ENCODE measurements around the gene ZNF664. TPM values are rescaled to one million over a fixed set of nuclear protein-coding genes. Genes with fewer than 3 reads are reported as not detected.

ZNF664 gene
- total and polyA plus RNA-seq, 2 of the 8 experiments (the other 6 are each of a cell fraction or from before 2014, with no cell fraction given): 22.8 to 51.4 TPM

GRCh38 chr12:123963821-123964220 is 9.2 kb upstream of the ZNF664 start:
- H3K9me3 ChIP-seq (ENCODE audit: insufficient read depth in 2 of 2, low read depth in 1 of 2, low read length in 1 of 2): no peaks in the 10 kb centered on the region
- no peak overlapping the region for H4K8ac ChIP-seq (ENCODE audit: extremely low read depth, insufficient read depth, low read length)
- DNase-seq (ENCODE audit: low read depth in 1 of 2, low spot score in 2 of 2) (no peak), FAIRE-seq (no peak)
- no peak overlapping the region for H3K14ac ChIP-seq (ENCODE audit: insufficient read length)
- TF ChIP-seq CBX5 (IDR thresholded peaks at IDR 0.05; ENCODE audit: low read depth, low read length) (no peak), ATF3 (IDR thresholded peaks at IDR 0.05; ENCODE audit: insufficient read depth, low read depth, low read length) (no peak), MAFK (IDR thresholded peaks at IDR 0.05; ENCODE audit: low read depth, low read length) (no peak), POLR2A (IDR thresholded peaks at IDR 0.05; ENCODE audit: control extremely low read depth in 1 of 2, low read depth in 2 of 2, low read length in 2 of 2) (no peak), SIX5 (IDR thresholded peaks at IDR 0.05; ENCODE audit: low read depth, low read length) (no peak), BCL11A (IDR thresholded peaks at IDR 0.05; ENCODE audit: low read depth in 2 of 2, low read length in 2 of 2) (no peak), SIN3A (conservative IDR thresholded peaks at IDR 0.05 in 1 of 2, IDR thresholded peaks at IDR 0.05 in 1 of 2; ENCODE audit: low read depth in 1 of 2, low read length in 2 of 2) (no peak), EP300 (IDR thresholded peaks at IDR 0.05; ENCODE audit: borderline replicate concordance in 1 of 2, low read depth in 2 of 2, low read length in 2 of 2) (no peak), TCF12 (IDR thresholded peaks at IDR 0.05; ENCODE audit: low read depth, low read length) (no peak), PHF8 (conservative IDR thresholded peaks at IDR 0.05; ENCODE audit: low read depth, low read length) (no peak), SP2 (IDR thresholded peaks at IDR 0.05; ENCODE audit: low read length) (no peak), EZH2 (IDR thresholded peaks at IDR 0.05; ENCODE audit: low read depth, low read length, severe bottlenecking) (no peak), EGR1 (IDR thresholded peaks at IDR 0.05; ENCODE audit: borderline replicate concordance, low read depth, low read length) (no peak)
- no peak overlapping the region for H3K27ac ChIP-seq (ENCODE audit: low read depth, low read length)
- no peak overlapping the region for H2AK5ac ChIP-seq (ENCODE audit: low read depth, low read length)
- no peak overlapping the region for H4K91ac ChIP-seq (replicated peaks; ENCODE audit: insufficient read length, low read length)
- H3K23ac ChIP-seq (ENCODE audit: insufficient read length): no peak overlapping the region
- no peak overlapping the region for H2BK15ac ChIP-seq (ENCODE audit: low read length)
- H2BK120ac ChIP-seq (replicated peaks; ENCODE audit: low read depth, low read length): no peak overlapping the region
- H3K4me1 ChIP-seq (replicated peaks in 1 of 4; ENCODE audit: control insufficient read depth in 3 of 4, insufficient read depth in 4 of 4, low read length in 3 of 4): no peaks in the 10 kb centered on the region
- no peak overlapping the region for H3K18ac ChIP-seq (ENCODE audit: extremely low read depth, low read length)
- no peak overlapping the region for H2BK20ac ChIP-seq (ENCODE audit: low read length)
- CTCF ChIA-PET (ENCODE audit: partially characterized antibody): interaction anchor here (1.1 to 1.8 kb wide), 3 partner anchors 9 to 25 kb away, joined by 3 to 5 read pairs (median 4); no protein-coding TSS in a partner anchor
- H2AFZ ChIP-seq (ENCODE audit: low read length): no peak overlapping the region
- no peak overlapping the region for H3K4ac ChIP-seq (replicated peaks; ENCODE audit: insufficient read length, low read depth, low read length)
- no peak overlapping the region for H4K5ac ChIP-seq (ENCODE audit: insufficient read length, low read depth, low read length)
- H2BK5ac ChIP-seq (ENCODE audit: low read depth, low read length): no peak overlapping the region
- peaks cover 2 to 17% of the 10 kb centered on the region in 2 experiments for H4K20me1 ChIP-seq (replicated peaks in 1 of 2; ENCODE audit: control insufficient read depth in 1 of 2, insufficient read depth in 2 of 2, low read length in 2 of 2)
- no peak overlapping the region for H3K4me2 ChIP-seq (ENCODE audit: insufficient read depth in 1 of 2, low read depth in 2 of 2, low read length in 2 of 2)
- no peak overlapping the region for H3K4me3 ChIP-seq (ENCODE audit: extremely low read depth in 1 of 4, insufficient read depth in 2 of 4, low read depth in 3 of 4, low read length in 4 of 4)
- H3K79me1 ChIP-seq (ENCODE audit: low read depth, low read length): no peaks in the 10 kb centered on the region
- no peak overlapping the region for H2BK12ac ChIP-seq (ENCODE audit: low read depth, low read length)
- POLR2A ChIA-PET (ENCODE audit: partially characterized antibody): no interaction called here
- 69% methylated on average over 4 of the region's 4 CpGs; no CpG with 5 or more reads in 1 of the 2 experiments for WGBS, 2 experiments (ENCODE audit: extremely low coverage in 1 of 2, insufficient coverage in 1 of 2, insufficient read length in 1 of 2, insufficient replicate concordance in 2 of 2, low coverage in 1 of 2, low lambda C conversion rate in 2 of 2, missing lambda C conversion rate in 1 of 2)
- H3K9ac ChIP-seq (replicated peaks in 1 of 4; ENCODE audit: extremely low read depth in 1 of 4, low read depth in 3 of 4, low read length in 3 of 4): no peak overlapping the region
- no peak overlapping the region for H3K56ac ChIP-seq (replicated peaks; ENCODE audit: insufficient read length, low read depth, low read length)
- no peaks in the 10 kb centered on the region for H3K79me2 ChIP-seq (ENCODE audit: control insufficient read depth in 1 of 2, insufficient read depth in 2 of 2, low read length in 2 of 2)
- H3K36me3 ChIP-seq (ENCODE audit: control insufficient read depth in 2 of 4, insufficient read depth in 4 of 4, low read length in 3 of 4): 0 out of 8 replicates have a peak, but pooled peaks cover 0 to 2% (median 0%) of the 10 kb centered on the region in 4 experiments
- H3K23me2 ChIP-seq (ENCODE audit: low read depth, low read length): no peaks in the 10 kb centered on the region
- peaks cover 52 to 84% (median 75%) of the 10 kb centered on the region in 4 experiments for H3K27me3 ChIP-seq (replicated peaks in 1 of 4; ENCODE audit: control insufficient read depth in 3 of 4, extremely low read depth in 1 of 4, insufficient read depth in 3 of 4, low read length in 3 of 4)
